Dermis microvascular lymphatic vessel endothelial cell (primary cell): ENCODE results near the gene TGM6. TPM values are rescaled to one million over a fixed set of nuclear protein-coding genes. Genes with fewer than 3 reads are reported as not detected.

Experiments used
- DNase-seq, 2 donors: peaks; one replicate each; pipeline versions ENCODE4 v3.0.0 to v3.0.0-alpha.2; 2010; ENCODE audit warnings: low read depth in 2 of 2
- total RNA-seq: library from RNA; depleted of rRNA; stranded (reverse); fragments of >200 nt; gene quantifications from 2 replicates; pipeline ENCODE4 v1.2.1, GENCODE V29; 2014

Gene TGM6
- total RNA-seq, 1 donor from 2014 or later = not detected

DNA sequence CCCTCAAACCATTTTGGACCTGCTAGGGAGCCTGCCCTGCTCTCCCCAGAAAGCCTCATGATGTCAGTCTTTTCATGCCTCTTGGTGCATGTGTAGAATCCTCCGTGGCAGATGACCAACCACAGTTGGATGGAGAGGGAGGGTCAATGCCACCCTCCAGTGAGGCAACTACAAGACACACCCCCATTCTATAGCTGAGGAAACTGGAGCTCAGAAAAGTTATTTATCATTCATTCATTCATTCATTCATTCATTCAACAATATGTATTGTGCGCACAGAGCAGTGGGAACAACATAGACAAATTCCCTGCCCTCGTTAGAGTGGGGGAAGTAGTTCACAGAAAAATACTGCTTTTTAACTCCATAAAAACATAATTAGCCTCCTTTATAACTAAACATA is 73.1 kb downstream of the TGM6 start:
- no peak for DNase-seq

DNA sequence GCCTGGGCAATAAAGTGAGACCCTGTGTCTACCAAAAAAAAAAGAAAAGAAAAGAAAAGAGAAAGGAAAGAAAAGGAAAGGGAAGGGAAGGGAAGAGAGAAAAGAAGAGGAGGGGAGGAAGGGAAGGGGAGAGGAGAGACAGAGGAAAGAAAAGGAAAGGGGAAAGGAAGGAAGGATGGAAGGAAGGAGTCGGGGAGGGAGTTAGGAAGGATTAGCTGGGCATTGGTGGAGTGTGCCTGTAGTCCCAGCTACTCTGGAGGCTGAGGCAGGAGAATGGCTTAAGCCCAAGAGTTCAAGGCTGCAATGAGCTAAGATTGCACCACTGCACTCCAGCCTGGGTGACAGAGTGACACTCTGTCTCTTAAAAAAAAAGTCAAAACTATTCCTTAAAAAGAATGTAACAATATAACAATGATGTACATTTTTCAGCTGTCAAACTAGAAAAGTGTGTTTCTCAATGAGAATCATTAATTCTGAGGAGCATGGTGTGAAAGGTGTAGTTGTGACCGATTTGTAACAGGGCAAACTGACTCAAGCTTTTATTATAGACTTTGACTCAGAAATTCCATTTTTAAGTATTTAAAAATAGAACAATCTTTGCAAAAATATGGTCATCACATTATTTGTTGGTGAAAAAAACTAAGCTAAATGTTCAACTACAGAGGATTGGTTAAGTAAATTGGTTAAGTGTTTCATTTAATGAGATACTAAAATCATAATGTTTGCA is 75.2 kb downstream of the TGM6 start:
- DNase-seq = no peak

DNA sequence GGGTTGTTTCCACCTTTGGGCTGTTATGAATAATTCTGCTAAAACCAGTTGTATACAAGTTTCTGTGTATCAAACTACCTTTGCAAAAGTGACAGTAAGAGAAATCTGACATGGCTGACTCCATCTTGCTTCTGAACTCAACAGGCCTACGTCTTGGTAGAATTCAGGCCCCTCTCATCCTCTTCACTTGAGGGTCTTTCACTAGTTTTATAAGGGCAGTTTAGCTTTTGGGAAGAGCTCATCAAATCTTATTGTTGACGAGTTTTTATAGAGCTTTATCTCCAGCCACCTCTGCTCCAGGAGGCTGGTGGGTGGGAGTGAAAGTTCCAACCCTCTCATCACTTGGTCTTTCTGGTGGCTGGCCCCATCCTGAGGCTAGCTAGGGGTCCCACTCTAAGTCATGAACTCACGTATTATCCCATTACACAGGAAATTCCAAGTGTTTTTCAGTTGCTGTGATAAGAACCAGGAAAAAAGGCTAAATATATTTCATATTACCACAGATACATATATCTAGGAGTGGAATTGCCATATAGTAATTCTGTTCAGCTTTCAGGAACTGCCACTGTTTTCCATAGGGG is 78.3 kb downstream of the TGM6 start:
- no peak for DNase-seq

DNA sequence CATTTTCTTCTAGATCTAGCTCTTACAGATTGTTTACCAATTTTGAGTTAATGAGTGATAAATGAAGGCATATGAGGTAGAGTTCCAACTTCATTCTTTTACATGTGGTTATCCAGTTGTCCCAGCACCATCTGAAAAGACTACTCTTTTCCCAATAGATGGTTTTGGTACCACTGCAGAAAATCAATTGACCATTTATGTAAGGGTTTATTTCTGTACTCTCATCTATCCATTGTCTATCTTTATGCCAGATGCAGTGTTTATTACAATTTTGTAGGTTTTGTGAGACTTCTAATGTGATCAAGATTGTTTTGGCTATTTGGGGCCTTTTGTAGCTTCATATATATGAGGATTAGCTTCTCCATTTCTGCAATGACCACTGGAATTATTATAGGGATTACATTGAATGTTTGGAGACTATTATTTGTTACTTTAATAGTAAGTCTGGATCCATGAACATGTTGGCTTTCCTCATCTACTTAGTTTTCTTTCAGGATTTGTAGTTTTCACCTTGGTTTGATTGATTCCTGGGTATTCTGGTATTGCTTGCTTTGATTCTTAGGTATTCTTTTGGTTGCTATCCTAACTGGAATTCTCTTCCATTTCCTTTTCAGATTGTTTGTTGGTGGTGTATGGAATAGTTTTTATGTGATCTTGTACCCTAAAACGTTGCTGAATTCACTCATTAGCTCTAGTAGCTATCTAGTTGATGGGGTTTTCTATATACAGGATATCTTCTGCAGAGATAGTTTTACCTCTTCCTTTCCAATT is 79.5 kb downstream of the TGM6 start:
- DNase-seq = no peak

DNA sequence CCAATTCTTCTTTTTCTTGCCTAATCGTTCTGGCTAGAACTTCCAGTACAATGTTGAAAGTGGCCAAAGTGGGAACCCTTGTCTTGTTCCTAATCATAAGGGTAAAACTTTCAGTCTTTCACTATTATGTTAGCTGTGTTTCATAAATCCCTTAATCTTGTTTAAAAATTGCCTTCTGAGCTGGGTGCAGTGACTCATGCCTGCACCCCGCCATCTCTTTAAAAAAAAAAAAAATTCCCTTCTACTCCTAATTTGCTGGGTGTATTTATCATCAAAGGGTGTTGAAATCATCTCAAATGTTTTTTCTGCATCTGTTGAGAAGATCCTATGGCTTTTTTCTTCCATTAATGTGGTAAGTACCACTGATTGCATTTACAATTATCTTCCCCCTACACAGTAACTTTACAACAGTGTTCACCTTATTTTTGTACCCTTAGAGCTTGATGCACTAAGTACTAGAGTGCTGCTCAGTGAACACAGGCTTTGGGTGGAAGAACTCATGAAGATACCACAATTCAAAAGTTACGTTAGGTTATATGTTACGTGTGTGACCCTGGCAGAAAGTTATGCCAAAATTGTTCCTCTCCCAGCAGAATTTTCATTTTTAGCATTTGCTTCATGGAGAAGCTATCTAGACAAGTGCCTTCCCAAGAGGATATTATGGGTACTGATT is 80.2 kb downstream of the TGM6 start:
- no peak for DNase-seq

DNA sequence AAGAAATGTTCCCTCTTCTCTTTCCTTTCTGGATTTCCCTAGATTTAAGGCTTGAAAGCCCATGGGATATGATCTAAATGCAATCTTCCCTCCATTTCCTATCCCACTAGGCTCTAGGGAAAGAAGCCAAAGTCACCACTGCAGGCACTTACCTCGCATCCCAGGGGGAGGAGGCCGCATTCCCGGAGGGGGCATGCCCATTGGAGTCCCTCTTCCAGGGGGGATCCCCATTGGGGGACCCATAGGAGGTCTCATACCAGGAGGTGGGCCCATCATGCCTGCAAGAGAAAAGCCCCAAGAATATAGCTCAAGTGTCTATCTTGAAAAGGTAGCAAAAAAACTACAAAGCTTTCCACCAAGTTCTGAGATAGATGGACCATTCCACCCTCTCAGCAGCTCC is 81.8 kb downstream of the TGM6 start:
- DNase-seq = no peak

DNA sequence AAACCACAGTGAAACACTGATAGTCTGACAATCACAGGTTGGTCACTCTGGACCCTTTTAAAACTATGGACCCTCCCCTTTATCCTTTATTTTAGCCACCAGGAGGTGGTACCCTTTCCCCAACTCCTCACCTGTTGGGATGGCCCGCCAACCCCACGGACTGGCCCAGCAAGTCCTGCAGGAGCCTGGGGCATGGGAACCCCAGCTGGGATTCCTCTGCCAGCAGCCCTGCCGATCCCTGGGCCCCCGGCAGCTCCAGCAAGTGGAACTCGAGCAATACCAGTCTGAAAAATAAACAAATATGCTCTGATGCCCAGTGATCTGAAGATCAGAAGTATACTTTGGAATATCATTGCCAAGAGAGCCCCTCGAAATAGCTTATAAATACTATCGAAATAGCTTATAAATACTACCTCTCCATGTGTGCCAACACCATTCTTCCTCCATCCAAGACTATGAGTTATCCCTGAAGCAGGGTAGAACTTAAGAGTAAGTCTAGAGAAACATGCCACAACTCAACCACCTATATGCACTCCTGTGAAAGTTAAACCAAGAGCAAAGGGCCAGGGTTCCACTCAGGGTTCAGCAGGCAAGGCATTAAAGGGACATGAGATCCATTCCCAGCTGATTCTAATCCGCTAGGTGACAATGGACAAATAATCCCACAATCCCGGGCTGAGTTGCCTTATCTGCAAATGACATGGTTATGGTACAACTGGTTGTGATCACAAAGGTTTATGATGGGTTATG is 83.1 kb downstream of the TGM6 start:
- no peak for DNase-seq

DNA sequence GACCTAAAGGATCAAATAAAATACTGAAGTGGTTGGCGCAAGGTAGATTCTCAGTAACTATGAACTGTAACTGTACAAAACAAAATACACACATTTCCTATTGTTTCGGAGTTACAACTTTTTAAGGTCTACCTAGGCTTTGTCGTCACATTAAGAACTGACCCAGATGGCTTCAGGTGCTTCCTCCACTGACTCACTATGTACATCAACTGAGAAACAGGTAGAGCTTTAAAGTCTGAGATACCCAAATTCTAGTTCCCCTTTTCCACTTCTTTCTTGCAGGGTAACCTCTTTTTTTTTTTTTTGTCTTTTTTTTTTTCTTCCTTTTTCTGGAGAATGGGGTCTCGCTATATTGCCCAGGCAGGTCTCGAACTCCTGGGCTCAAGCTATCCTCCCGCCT is 84.4 kb downstream of the TGM6 start:
- no peak for DNase-seq

DNA sequence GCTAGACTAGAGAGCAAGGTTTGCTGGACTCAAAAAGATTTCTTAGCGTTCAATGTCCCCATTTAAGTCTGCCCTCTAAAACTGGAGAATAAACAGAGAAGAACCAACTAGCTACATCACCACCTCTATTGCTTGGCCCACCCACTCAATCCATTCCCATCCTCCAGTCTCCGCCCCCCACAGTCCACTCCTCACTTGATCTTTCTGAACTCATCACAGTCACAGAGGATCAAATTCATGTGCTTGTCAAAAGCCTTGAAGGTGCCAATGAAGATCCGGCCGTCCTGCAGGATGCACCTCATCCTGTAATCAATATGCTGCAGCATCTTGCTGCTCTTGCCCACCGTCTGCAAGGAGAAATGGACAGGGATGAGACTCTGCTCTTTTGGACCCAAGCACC is 86.7 kb downstream of the TGM6 start:
- no peak for DNase-seq

DNA sequence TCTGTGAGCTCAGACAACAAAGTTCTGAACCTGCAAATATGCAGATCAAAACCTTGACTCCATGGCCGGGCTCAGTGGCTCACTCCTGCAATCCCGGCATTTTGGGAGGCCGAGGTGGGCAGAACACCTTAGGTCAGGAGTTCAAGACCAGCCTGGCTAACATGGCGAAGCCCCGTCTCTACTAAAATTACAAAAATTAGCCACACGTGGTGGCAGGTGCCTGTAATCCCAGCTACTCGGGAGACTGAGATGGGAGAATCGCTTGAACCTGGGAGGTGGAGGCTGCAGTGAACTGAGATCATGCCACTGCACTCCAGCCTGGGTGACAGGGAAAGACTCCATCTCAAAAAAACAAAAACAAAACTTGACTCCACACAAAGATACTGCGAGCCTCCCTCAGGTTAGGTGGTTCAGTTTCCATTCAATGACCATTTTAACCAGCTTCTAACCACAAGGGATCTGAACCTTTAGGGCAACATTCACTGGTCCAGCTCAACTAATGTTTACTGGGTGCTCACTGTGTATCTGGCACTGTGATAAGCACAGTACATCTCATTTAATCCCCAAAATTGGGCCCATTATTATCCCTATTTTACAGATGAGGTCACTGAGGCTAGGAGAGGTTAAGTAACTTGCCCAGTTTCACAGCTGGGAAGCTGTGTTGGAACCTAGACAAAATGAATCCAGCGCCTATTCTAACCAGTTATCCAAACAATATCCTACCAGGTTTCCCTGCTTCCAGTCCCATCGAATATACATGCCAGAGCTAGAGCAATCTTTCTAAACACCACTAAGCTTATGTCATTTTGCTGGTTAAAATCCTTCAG is 88.1 kb downstream of the TGM6 start:
- DNase-seq = no peak

DNA sequence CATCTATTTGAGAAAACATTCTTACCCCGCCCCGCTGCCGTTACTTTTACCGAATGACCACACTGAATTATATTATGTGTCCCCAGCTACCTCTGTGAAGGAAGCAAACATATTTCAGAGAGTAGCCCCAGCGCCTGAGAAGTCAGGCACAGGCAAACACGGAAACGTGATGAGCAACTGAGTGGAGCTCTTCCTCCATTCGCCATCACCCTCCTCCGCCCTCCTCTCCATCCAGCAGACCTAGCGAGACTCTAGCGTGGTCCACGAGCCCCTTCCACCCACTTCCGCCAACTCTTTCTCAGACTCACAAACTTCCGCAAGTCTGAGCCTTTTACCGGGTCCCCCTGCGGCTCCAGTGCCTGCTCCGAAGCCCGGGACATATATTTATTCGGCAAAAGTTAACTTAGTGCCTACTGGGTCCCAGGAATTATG is 89.3 kb downstream of the TGM6 start:
- peak; percentile 21 to 78 for DNase-seq

DNA sequence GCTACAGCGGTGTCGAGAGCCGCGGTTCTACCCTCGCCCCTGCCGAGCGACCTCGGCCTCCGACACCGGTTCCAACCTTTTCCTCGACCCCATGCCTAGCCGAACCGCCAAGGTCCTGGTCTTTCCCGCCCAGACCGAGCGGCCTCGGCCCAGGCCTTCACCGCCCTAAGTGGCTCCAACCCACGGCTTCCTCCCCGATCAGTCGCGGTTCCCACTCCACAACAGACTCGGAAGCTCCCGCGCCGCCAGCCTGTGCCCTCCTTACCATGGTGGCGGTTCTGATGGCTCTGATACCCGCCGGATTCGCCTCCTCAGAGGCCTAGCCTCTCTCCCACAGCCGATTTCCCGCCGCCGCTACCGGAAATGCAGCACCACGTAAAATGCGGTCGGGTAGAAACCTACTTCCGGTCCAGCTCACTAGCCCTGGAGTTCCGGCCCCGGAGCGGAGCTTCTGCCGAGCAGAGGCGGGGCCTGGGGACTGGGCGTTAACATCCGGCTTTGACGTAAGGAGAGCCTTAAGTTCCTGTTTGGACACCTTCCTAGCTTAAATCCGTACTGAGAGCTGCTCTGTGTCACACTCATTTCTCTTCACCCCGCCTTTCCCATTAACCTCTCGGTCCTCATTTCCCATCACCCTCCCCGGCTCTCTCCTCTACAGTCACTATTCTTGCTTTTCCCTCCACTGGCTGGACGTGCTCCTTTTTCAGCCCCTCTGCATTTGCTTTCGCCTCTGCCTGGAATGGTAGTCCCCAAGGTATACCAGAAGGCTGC is 89.9 kb downstream of the TGM6 start, which contains the start of gene SNRPB:
Gene SNRPB, minus strand, starts transcription at position 367 of the 771 bp plus-strand sequence. Its CDS starts 99 bp downstream, at position 268.
- DNase-seq = peak; percentile 99 to 100

DNA sequence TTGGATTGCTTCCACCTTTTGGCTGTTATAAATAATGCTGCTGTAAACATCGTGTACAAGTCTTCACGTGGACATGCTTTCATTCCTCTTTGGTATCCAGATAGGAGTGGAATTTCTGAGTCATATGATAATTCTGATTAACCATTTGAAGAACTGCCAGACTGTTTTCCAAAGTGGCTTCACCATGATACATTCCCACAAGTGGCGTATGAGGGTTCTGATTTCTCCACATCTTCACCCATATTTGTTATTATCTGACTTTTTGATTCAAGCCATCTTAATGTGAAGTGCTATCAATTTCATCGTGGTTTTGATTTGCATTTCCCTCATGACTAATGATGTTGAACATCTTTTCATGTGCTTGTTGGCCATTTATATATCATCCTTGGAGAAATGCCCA is 92.8 kb downstream of the TGM6 start:
- peak in 1 of 2 donors; percentile 22 for DNase-seq

DNA sequence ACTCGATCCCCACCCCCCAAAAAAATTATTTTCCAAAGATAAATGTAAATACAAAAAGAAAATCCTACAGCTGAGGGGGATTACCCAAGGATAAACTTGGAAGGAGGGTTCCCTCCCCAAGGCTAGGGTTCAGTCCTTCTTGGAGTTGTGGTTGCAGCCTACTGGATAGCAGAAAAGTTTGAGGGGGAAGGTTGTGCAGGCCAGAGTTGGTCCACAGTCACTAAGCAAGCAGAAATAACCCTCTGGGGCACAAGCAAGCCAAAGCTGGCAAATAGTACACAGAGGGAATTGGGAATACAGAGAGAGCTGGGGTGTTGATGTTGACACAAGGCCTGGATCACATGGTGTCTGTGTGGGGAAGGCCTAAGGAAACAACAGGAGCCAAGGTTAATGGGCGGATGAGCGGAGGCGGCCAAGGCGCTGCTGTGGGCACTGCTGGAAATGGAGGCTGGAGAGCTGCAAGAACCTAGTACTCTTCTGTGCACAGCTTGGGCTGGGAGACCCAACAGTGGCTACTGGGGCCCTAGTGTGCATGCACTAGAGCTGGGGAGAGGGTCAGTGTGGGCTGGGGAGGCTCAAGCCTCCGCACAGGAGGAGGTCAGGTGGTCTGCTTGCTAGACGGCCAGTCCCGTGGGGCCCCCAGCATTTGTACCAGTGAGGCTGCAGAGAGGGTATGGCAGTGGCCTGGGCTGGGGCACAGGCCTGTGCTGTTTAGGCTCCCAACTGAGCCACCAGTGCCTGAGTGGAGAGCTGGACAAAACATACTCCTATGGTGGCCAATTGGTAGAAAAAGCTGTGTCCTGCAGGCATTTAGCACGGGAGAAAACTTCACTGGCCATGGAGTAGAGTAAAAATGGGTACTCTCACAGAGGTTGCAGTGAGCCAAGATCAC is 95.4 kb downstream of the TGM6 start:
- no peak for DNase-seq

DNA sequence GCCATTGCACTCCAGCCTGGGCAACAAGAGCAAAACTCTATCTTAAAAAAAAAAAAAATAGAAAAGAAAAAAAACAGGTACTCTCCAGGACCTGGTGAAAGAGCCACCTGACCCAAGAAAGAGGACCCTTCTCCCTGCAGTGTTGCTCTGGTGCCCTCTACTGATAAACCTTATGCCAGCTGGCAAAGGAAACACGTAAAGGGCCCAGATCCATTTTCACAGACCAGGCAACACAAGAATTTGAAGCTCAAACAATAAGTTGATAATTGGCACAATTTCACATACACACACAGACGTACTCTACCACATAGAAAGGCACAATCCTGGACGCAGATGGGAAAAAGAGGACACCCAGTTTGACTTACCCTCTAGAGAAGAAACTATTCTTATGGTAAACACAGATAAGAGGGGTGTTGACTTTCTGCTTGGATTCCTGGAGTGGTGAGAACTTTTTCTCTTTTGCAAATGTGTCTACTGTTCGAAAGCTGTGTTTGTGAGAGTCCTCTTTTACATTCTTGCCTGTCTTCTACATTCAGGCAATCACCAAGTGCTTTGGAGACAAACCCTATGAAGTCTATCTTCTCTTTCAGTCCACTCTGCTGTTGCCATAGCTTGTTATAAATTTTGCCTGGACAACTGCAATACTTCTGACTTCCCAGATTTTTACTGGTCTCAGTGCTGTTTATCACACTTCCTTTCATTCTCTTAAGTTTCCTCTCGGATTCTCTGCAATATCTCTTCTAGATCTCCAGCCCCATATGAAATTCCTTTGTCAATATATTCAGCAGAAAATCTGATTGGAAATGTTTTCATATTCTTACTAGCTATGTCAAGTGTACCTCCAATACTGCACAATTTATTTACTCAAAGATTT is 96.3 kb downstream of the TGM6 start:
- DNase-seq = peak in 1 of 2 donors; percentile 51

DNA sequence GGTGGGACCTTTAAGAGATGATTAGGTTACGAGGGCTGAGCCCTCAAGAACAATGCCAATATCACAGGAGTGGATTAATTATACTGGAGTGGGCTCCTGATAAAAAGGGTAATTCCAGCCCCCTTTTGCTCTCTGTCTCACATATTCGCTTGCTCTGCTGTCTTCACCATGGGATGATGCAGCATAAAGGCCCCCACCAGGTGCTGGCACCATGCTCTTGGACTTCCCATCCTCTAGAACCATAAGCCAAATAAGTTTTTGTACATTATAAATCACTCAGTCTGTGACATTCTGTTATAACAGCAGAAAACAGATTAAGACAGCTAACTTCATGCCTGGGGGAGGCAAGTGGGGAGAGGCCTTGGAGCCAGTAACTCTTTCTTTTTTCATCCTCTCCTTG is 99.7 kb downstream of the TGM6 start:
- DNase-seq = no peak
